ENCODE data around the gene LSM7.
A peak's percentile ranks its signal among the peaks of the same experiment; 100 is the strongest.

The LSM7 gene

DNA sequence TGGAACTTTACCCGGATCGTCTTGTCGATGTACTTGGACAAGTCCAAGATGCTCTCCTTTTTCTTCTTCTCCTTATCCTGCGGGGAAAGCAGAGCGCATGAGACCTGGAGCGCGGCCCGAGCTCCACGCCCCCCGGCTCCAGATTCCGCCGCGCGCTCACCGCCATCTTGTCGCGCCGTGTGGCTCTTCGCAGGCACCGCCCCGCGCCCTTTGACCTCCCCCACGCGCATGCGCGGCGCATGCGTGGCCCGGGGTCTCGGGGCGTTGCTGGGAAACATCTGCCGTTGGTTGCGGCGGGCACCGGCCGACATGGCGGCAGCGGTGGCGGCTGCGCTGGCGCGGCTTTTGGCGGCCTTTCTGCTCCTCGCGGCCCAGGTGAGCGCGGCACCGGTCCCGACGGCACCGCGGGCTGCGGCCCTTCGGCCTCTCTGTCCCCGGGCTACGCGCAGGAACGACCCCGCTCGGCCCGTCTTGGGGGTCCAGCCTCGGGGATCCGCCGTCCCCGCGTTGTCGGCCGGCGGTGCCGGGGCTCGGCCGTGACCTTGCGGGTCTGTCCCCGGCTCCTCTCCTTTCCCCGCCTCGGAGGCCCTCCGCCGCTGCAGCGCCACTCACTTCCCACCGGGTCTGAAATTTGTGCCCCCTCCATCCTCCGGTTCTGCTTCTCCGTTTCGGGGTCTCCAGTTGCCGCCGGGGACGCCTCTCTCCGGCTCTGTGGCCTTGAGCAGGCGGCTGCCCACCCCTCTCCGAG lies at the start of gene LSM7, which contains the start of gene SPPL2B:
Gene LSM7 (minus strand): TSS at position 186 of the 748 bp plus-strand sequence. CDS start 20 bp downstream, at position 166.
Gene SPPL2B (plus strand): TSS at position 284 of the 748 bp plus-strand sequence. CDS start 26 bp downstream, at position 310.
- DNase-seq (ENCODE audit: low spot score) = peak; percentile 92

DNA sequence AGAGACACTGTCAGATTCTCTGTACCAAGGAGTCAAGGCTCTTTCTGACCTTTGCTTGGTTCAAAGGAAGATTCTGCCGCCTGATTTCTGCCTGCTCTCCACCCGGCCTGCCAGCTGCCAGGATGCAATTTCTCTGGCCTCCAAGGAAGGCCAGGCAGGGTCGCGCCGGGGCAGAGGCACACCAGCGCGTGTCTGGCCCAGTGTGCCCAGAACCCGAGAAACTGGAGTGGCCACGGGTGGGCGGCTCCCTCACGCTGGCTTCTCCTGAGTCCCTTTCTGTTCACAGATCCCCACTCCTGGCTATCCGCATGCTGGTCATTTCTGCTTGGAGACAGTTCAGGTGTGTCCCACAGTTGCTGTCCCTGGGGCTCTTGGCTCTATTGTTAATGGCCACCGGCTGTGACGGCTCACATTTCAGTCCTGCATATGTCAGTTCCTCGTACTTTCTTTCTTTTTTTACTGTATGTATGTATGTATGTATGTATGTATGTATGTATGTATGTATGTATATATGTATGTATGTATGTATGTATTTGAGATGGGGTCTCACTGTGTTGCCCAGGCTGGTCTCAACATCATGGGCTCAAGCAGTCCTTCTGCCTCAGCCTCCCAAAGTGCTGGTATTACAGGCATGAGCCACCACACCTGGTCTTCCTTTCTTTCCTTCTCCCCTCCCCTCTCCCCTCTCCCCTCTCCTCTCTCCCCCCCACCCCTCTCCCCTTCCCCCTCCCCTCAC lies 48.6 kb upstream of the LSM7 start:
- no peak for DNase-seq (ENCODE audit: low spot score)

DNA sequence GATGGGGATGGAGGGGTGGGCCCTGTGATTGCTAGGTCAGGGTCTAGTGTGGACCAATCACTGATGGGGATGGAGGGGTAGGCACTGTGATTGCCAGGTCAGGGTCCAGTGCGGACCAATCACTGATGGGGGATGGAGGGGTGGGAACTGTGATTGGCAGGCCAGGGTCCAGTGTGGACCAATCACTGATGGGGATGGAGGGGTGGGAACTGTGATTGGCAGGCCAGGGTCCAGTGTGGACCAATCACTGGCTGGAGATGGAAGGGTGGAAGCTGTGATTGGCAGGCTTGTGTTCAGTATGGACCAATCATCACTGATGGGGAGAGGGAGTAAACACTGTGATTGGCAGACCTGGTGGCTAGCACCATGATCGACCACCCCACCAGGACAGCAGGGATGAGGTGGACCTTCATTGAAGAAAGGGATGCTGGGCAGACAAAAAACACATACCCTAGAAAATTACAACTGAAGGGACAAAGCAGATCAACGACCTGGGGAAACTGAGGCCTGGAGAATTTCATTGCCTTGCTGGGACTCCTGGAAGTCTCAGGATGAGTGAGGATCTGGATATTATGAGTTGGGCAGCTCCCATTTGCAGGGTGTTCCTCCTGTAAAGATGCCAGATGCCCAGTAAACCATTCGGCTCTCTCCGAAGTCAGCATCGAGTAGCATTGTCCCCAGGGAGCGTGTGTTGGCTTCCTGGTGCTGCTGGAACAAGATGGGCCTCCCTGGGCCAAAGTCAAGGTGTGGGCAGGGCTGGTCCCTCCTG lies 47.2 kb upstream of the LSM7 start:
- no peak for DNase-seq (ENCODE audit: low spot score)

DNA sequence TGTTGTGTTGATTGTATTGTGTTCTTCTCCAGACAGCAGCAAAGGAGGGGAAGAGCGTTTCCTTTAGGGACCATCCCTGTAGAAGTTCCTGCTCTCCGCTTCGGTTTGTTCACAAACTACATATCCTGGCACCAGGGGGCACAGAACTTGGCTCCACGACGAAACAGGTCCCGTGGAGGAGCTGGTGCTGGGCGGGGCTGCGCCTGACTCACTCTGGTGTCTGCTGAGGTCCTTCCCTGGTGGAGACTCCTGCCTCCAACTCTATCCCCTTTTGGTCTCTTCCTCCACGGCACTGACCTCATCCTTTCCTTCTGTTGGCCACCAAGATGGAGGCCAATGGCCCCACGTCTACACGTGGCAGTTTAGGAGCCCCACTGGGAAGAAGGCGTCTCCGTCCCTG lies 46.4 kb upstream of the LSM7 start:
- DNase-seq (ENCODE audit: low spot score) = no peak

DNA sequence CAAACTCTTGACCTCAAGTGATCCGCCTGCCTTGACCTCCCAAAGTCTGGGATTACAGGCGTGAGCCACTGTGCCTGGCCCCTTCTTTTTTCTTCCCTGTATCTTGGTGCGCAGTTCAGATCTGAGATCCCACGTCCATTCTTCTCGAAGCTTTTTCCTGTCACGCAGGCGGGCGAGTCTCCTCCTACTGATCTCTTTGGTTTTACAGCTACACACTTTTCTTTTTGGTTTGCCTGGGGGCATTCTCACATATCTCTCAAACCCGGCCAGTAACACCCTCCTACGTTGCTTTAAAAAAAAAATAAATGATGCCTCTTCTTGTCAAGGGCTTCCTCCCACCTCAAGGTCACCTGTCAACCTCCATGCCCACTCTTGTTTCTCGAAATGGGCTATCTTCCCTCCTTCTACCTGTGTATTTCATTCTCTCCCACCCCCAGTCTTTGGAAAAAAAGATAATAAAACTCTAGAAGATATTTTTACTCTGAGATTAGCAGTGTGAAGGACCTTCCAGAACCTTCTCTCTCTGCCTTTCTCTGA lies 43.8 kb upstream of the LSM7 start:
- no peak for DNase-seq (ENCODE audit: low spot score)

DNA sequence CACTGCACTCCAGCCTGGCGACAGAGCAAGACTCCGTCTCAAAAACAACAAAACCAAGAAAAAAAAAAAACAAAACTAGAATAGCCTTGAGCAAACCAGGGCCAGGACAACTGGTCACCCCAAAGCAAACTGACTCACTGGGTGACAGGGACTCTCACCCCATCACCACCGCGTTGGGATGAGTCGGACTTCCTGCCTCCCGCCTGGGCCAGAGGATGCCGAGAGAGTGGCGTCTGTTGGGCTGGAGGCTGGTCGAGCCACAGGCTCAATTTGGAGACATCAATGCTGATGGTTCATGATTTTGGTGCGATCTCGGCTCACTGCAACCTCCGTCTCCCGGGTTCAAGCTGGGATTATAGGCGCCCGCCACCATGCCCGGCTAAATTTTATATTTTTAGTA lies 43.3 kb upstream of the LSM7 start:
- DNase-seq (ENCODE audit: low spot score) = no peak

DNA sequence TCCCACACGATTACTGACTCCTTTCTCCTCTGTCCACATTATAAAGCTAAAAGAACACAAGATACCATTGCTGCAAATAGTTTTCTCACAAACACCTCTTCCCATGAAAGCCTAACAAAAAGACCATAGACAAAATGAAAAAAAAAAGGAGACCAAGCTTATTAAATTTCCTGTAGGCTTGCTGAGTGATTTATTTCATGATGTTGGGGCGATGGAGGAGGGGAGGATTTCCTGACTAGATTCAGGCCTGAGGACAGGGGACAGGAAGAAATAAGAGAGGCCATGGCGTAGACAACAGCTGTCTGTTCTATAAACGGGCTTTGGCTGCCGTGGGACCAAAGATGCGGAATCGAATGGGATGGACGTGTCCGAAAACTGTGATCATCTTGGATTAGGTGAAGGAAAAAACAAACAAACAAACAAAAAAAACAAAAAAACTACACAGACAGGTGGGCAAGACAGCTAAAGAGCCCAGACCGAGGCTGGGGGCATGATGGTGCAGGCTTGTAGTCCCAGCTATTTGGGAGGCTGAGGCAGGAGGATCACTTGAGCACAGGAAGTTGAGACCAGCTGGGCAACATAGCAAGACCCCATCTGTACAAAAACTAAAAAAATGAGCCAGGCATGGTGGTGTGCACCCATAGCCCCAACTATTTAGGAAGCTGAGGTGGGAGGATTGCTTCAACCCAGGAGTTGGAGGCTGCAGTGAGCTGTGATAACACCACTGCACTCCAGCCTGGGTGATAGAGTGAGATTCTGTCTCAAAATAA lies 37.0 kb upstream of the LSM7 start:
- DNase-seq (ENCODE audit: low spot score) = no peak

DNA sequence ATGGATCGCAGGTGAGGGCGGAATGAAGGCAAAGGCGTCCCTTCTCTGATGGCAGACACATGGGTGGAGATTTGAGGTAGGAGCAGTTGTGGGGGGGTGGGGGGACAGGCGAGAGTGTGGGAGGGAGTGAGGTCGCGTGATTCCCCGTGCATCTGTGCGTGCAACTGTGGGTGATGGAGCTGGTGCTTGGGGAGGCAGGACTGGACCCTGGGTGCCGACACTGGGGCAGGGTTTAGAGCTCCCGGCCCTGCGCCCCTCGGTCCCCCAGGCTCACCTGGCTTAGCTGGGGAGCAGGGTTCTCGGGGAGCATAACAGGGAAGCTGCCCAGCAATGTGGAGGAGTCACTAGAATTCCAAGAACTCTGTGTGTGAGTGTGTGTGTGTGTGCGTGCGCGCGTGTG lies 35.0 kb upstream of the LSM7 start:
- DNase-seq (ENCODE audit: low spot score) = no peak

DNA sequence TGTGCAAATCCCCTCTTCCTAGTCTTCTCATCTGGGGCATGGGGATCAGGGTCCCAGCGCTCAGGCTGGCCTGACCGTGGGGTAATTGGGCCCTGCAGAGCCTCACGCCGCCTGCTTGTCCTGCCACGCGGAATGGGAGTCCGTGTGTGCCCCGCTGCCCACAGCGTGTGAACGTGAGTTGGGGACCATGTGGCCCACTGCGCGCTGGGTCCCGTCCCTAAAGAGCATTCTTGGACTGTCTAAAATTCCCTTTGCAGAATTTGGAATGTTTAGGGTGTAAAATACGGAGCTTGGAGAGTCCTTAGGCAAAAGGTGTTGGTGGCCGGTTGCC lies 34.5 kb upstream of the LSM7 start:
- DNase-seq (ENCODE audit: low spot score) = no peak

DNA sequence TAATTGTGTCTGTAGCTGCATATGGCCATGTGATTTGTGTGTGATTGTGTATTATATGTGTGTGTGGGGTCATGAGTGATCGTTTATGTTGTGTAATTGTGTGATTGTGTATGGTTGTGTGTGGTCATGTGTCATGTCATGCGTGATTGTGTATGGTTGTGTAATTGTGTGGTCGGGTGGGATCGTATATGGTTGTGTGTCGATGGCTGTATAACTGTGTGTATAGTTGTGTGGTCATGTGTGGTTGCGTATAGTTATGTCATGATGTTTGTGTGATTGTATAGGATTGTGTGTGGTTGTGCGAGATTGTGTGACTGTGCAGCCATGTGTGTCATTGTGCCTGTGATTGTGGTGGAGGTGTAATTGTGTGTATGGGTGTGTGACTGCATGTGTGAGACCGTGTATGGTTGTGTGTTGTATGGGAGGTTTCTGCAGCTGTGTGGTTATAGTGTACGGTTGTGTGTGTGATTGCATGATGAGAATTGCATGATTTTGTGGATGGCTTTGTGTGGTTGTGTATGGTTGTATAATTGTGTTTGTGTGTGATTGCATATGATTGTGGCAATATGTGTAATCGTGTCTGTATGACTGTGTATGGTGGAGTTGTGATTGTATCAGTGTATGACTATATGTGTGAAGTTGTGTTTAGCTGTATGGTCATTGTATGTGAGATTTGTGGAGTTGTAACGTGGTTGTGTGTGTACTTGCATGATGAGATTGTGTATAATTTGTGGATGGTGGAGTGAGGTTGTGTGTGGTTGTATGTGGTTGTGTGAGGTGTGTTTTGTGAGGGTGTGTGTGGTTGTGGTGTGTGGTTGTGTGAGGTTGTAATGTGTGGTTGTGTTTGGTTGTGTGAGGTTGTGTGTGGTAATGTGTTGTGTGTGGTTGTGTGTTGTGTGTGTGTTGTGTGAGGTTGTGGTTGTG lies 33.9 kb upstream of the LSM7 start:
- no peak for DNase-seq (ENCODE audit: low spot score)

DNA sequence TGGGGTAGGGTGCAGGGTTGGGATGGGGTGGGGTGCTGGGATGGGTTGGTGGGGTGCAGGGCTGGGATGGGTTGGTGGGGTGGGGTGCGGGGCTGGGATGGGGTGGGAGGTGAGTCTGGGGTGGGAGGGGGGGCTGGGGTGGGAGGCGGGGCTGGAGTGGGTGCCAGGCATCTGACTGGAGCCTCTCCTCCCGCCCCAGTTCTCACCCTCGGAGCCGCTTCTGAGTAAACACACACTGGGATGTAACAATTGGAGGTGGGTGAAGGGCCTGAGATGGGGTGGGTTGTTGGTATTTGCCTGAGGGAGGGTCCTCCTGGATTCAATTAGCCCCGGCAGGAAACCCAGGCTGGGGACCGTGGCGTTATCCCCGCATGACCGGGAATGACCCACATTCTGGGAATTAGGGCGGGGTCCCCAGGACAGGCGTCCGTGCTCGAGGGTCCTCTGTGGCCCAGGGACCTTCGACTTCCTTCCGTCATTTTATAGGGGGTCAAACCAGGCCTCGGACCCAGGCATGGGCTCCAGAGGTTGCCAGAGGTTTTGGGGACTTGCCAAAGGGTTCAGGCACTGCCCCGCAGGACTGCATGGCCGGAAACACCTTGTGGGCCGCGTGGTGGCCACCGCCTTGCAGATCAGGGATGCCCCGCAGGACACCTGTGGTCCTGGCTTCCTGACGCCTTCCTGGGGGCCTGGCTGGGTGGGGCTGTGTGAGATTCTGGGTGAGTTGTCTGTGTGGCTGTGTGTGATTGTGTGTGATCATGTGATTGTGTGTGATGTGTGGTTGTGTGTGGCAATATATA lies 33.1 kb upstream of the LSM7 start:
- no peak for DNase-seq (ENCODE audit: low spot score)

DNA sequence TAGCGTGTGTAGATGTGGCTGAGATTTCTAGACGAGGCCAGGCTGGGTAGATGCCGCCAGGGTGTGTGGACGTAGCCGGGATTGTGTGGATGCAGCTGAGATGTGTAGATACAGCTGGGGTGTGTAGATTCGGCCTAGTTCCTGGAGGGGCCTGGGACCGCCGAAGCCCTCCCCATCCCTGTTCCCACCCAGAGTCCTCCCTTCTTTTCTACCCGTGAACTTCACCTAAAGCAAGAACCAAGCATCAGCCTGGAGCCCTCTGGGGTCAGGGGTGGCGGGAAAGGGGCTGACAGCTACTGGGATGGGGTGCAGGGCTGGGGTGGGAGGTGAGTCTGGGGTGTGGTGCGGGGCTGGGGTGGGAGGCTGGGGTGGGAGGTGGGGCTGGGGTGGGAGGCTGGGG lies 32.4 kb upstream of the LSM7 start:
- DNase-seq (ENCODE audit: low spot score) = no peak

DNA sequence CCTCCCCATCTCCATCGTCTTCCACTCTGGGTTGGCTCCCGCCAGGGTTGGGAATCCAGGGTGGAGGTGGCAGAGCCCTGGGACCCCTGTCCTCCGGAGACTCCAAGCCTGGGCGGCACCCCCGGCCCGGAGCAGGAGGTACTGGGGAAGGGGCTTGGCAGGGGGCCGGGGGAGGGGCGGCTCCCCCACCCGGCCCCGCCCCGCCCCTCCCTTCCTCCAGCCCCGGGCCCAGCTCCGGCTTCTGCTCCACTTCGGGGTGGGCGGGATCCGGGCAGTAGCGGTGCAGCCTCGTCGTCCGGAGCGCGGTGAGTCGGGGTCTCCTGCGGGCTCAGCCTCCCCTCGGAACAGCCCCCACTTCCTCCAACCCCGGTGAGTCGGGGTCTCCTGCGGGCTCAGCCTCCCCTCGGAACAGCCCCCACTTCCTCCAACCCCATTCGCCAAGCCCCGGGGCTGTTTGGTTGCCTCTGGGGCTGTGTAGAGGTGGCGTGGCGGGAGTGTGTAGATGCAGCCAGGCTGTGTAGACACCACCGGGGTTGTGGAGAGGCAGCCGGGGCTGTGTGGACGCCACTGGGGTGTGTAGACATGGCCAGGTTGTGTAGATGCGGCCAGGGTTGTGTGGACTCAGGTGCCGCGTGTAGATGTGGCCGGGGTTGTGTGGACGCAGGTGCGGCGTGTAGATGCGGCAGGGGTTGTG lies 31.8 kb upstream of the LSM7 start, which contains the start of gene TMPRSS9:
Gene TMPRSS9 (plus strand): TSS at position 274 of the 694 bp plus-strand sequence. CDS start 29,521 bp downstream, outside the sequence.
- no peak for DNase-seq (ENCODE audit: low spot score)

DNA sequence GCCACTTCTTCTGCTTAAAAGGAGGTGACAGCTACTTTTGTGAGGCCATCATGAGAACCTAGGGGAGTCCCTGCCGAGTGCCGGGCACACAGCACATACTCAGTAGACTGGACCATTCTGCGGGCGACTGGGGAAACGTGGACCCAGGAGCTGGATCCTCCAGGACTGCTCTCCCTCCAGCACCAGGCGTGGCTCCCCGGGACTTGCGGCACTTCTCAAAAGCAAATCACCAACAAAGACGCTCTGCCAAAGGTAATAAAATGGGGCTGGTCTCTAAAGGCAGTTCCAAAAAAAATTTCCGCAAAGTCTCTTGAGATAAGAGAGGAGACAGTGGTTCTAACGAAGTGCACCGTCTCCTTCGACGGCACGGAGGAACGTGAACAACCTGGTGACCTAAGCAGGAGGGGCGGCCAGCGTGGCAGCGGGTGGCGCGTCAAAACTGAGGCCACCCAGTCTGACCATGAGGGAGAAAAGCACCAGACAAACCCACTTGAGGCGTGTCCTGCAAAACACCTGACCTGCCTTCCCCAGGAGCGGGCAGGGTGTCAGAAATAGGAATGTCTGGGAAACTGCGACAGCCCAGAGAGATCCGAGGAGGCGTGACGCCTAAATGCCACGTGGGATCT lies 30.3 kb upstream of the LSM7 start:
- DNase-seq (ENCODE audit: low spot score) = no peak

DNA sequence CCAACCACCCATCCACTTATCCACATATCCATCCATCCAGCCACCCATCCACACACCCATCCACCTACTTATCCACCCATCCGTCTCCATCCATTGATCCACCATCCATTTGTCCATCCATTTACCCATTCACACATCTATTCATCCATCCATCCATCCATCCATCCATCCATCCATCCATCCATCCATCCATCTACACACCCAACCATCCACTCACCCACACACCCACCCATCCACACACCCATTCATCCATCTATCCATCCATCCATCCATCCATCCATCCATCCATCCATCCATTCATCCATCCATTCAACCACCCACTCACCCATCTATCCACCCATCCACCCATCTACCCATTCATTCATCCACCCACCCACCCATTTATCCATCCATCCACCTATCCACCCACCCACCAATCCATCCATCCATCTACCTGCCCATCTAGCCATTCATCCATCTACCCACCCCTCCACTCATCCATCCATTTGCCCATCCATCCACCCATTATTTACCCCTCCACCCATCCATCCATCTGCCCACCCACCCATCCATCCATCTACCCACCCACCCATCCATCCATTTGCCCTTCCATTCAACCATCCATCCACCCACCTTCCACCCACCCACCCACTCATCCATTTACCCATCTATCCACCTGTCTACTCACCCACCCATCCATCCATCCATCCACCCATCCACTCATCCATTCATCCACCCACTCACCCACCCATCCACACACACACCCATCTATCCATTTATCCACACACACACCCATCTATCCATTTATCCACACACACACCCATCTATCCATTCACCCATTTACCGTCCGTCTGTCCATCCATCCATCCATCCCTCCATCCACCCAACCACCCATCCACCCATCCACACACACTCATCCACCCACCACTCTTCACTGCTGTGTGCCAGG lies 29.2 kb upstream of the LSM7 start:
- DNase-seq (ENCODE audit: low spot score) = no peak

DNA sequence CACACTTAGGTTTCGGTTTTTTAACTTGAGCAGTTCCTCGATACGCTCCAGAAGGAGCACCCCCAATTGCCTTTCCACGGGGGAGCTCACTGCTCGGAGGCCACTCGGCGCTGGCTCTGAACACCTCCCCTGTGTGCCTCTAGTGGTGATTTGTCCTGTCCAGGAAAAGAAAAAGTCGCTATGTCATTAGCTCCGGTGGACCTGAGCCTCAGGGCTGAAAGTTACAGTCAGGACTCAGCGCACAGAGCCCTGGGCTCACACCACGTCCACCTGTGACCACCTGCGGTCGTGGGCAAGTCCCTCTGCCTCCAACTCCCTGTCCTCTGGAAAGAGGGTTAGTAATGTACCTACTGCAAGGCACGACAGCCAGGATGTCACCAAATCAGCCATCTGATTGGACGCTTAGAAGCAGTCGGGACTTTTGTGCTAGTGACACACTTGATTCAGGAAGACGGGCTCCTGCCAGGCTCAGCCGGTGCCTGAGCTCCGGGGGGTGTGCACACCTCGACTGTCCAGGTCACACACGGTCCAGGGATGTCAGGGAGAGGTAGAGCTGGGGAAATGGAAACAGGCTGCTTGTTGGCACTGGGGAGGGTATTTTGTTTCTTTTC lies 27.8 kb upstream of the LSM7 start:
- no peak for DNase-seq (ENCODE audit: low spot score)
